Esophagus squamous epithelium (tissue), 4 donors: ENCODE data around the gene FRG2C.

Source experiments
- POLR2A ChIP-seq, 4 donors: fragments of 450-650 bp; IDR thresholded peaks; one replicate each; pipeline ENCODE4 v1.6.1; 2017; ENCODE audit warnings: antibody characterized with exemption in 4 of 4, mild to moderate bottlenecking in 4 of 4, moderate library complexity in 3 of 4
- TF ChIP-seq, protein P1 (sequence below), 6 experiments: fragments of 450-650 bp in 4 of 6; fragments of 200-600 bp in 2 of 6; sonication (generic) in 2 of 6; IDR thresholded peaks; one replicate each; pipeline ENCODE4 v1.5.1; 2016 to 2019; ENCODE audit warnings: antibody characterized with exemption in 6 of 6, mild to moderate bottlenecking in 4 of 6, moderate library complexity in 4 of 6

DNA sequence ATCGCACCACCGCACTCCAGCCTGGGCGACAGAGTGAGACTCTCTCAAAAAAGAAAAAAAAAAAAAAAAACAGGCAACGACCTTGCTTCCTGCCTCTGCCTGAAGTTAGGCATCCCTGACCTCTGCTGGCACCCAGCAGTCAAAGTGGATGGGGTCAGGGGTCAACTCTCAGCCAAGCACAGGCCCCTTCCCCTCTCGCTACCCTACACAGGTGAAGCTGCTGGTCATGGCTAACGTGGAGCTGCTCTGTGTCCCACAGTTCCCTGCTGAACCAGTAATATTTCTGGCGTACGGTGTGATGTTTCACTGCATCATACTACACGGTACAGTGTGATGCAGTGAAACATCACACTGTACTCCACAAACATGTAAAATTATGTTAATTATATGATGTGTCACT lies 13.9 kb upstream of the FRG2C start:
- TF ChIP-seq POLR2A (IDR thresholded peaks at IDR 0.05): no peak
- TF ChIP-seq, protein P1, sequence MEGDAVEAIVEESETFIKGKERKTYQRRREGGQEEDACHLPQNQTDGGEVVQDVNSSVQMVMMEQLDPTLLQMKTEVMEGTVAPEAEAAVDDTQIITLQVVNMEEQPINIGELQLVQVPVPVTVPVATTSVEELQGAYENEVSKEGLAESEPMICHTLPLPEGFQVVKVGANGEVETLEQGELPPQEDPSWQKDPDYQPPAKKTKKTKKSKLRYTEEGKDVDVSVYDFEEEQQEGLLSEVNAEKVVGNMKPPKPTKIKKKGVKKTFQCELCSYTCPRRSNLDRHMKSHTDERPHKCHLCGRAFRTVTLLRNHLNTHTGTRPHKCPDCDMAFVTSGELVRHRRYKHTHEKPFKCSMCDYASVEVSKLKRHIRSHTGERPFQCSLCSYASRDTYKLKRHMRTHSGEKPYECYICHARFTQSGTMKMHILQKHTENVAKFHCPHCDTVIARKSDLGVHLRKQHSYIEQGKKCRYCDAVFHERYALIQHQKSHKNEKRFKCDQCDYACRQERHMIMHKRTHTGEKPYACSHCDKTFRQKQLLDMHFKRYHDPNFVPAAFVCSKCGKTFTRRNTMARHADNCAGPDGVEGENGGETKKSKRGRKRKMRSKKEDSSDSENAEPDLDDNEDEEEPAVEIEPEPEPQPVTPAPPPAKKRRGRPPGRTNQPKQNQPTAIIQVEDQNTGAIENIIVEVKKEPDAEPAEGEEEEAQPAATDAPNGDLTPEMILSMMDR (IDR thresholded peaks at IDR 0.05): no peak
